ENCODE results near the gene TRIM41. TPM values are rescaled to one million over a fixed set of nuclear protein-coding genes. Genes with fewer than 3 reads are reported as not detected.
A peak's percentile ranks its signal among the peaks of the same experiment; 100 is the strongest.

The TRIM41 gene
- total and polyA plus RNA-seq, 9 of the 15 experiments (the other 6 are each of a cell fraction or from before 2014, with no cell fraction given), result 1.8 to 47.6 (median 20.9) TPM

GRCh38 chr5:181241393-181241975, 18.4 kb downstream of the TRIM41 start (continued):
- TF ChIP-seq ZNF592 (IDR thresholded peaks at IDR 0.05) (0 out of 2 replicates have a peak, but pooled peaks have one; percentile 37), TCFL5 (CRISPR knock-in tag; conservative IDR thresholded peaks at IDR 0.05) (no peak), DACH1 (IDR thresholded peaks at IDR 0.05; ENCODE audit: partially characterized antibody) (no peak), PKNOX1 (IDR thresholded peaks at IDR 0.05) (peak; percentile 46), ZNF717 (CRISPR knock-in tag; IDR thresholded peaks at IDR 0.05) (no peak), SMARCA4 (IDR thresholded peaks at IDR 0.05) (peak; percentile 16; the same call in 1 of the 2 replicates), ATF7 (IDR thresholded peaks at IDR 0.05) (peak; percentile 49; the same call in 1 of the 2 replicates), RBFOX2 (IDR thresholded peaks at IDR 0.05; ENCODE audit: low read depth, low read length) (peak; percentile 58), BRD9 (IDR thresholded peaks at IDR 0.05; ENCODE audit: low read depth, partially characterized antibody) (no peak), NCOA1 (IDR thresholded peaks at IDR 0.05; ENCODE audit: low read depth) (no peak), NCOA2 (IDR thresholded peaks at IDR 0.05; ENCODE audit: partially characterized antibody in 2 of 2) (no peak), SMAD3 (CRISPR knock-in tag; conservative IDR thresholded peaks at IDR 0.05) (0 out of 2 replicates have a peak, but pooled peaks have one; percentile 5), MNT (conservative IDR thresholded peaks at IDR 0.05) (peak in 1 of 2 experiments; percentile 57; a peak in 1 of 4 replicates), ATF4 (CRISPR knock-in tag; IDR thresholded peaks at IDR 0.05) (peak; percentile 36; the same call in 1 of the 2 replicates), ZNF609 (CRISPR knock-in tag; IDR thresholded peaks at IDR 0.05; ENCODE audit: borderline replicate concordance) (0 out of 2 replicates have a peak, but pooled peaks have one; percentile 11)

All from K562 (cell line).